Brain microvascular endothelial cell (primary cell): ENCODE measurements around the gene SLC39A13.

Experiments
- DNase-seq: peaks from one replicate; pipeline ENCODE4 v3.0.0-alpha.2; 2020
- H3K27ac ChIP-seq: fragments of 250-450 bp; sonication (Bioruptor Pico); 2 replicates; pipeline ENCODE4 v1.5.1; 2020; ENCODE audit warnings: mild to moderate bottlenecking, moderate library complexity
- H3K27me3 ChIP-seq: fragments of 250-450 bp; sonication (Bioruptor Pico); replicated peaks from 2 replicates; pipeline ENCODE4 v1.5.1; 2020; ENCODE audit warnings: mild to moderate bottlenecking
- H3K36me3 ChIP-seq: fragments of 250-450 bp; sonication (Bioruptor Pico); replicated peaks from 2 replicates; pipeline ENCODE4 v1.5.1; 2020; ENCODE audit warnings: mild to moderate bottlenecking
- H3K4me3 ChIP-seq: 2 replicates; pipeline ENCODE4 v1.5.1; 2011; ENCODE audit warnings: low read depth, mild to moderate bottlenecking, control low read depth, low read length, moderate library complexity
- CTCF ChIP-seq: IDR thresholded peaks from 2 replicates; pipeline ENCODE4 v1.5.1; 2011; ENCODE audit warnings: low read depth, mild to moderate bottlenecking, moderate library complexity, low read length, control low read depth, inconsistent platforms; ENCODE audit errors: missing control alignments
- in situ Hi-C: cut with HindIII; loops from 2 replicates; pipeline ENCODE4 v1.10.0; 2017; ENCODE audit warnings: low sequenced_read_pairs, low pct_ligation_motif_present

SLC39A13 gene

GRCh38 chr11:47435687-47436086 is 27.3 kb downstream of the SLC39A13 start:
- no peaks in the 10 kb centered on the region for H3K27me3 ChIP-seq
- DNase-seq, result no peak
- TF ChIP-seq CTCF, result no peak
- no peak overlapping the region for H3K27ac ChIP-seq
- in situ Hi-C loops, result no loop called here
- no peaks in the 10 kb centered on the region for H3K36me3 ChIP-seq
- H3K4me3 ChIP-seq, result no peak overlapping the region

DNA sequence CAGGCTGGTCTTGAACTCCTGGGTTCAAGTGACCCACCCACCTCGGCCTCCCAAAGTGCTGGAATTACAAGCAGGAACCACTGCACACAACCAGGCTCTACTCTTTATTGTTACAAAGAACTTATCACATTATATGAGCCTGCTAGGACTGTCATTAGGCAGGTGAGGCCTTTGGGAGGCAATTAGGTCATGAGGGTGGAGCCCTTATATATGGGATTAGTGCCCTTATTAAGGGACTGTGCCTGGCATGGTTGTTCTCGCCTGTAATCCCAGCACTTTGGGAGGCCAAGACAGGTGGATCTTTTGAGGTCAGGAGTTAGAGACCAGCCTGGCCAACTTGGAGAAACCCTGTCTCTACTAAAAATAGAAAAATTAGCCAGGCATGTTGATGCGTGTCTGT is 28.3 kb downstream of the SLC39A13 start:
- H3K27ac ChIP-seq, result no peak overlapping the region
- H3K36me3 ChIP-seq, result no peaks in the 10 kb centered on the region
- in situ Hi-C loops, result no loop called here

DNA sequence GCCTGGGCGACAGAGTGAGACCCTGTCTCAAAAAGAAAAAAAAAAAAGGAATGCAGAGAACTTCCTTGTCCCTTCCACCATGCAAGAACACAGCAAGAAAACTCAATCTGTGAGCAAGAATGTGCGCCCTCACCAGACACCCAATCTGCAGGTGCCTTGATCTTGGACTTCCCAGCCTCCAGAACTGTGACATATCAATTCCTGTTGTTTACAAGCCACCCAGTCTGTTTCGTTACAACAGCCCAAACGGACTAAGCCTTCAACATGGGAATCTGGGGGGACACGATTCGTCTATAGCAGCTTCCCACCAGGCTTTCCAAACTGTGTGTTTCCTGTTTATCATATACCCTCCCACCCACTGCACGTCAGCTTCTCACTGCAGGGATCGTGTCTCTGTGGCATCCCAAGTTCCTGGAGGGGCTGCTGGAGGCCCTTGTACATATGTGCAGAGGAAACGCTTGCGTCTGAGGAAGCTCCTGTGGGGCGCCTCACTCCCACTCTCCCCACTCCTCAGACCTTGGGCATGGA is 28.9 kb downstream of the SLC39A13 start:
- in situ Hi-C loops, result no loop called here
- DNase-seq, result no peak

More for the DNA sequence above, 28.3 kb downstream of the SLC39A13 start:
- DNase-seq, result no peak
- TF ChIP-seq CTCF, result no peak
- no peaks in the 10 kb centered on the region for H3K27me3 ChIP-seq
- no peak overlapping the region for H3K4me3 ChIP-seq

GRCh38 chr11:47437746-47438418 is 29.5 kb downstream of the SLC39A13 start:
- no peak overlapping the region for H3K4me3 ChIP-seq
- no peaks in the 10 kb centered on the region for H3K36me3 ChIP-seq
- in situ Hi-C loops, result no loop called here

More for the DNA sequence above, 28.9 kb downstream of the SLC39A13 start:
- no peak overlapping the region for H3K27ac ChIP-seq
- no peaks in the 10 kb centered on the region for H3K36me3 ChIP-seq
- H3K4me3 ChIP-seq, result no peak overlapping the region
- no peak for TF ChIP-seq CTCF
- no peaks in the 10 kb centered on the region for H3K27me3 ChIP-seq

DNA sequence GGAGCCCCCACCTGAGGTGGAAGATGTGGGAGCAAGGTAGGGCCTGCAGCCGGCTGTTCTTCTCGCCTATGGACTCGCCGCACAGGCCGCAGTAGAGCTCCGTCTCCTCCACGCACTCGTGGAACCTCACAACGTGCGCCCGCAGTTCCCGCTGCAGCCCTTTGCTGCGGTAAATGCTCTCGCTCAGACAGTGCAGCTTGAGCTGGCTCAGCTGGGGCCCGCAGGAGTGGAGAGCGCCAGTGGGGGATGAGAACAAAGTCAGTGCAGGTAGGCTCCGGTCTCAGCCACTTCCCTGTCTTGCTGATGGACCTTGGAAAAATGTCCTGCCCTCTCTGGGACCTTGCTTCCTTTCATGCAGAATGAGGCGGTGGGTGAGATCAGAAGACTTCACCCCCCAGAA is 30.3 kb downstream of the SLC39A13 start:
- no peak for TF ChIP-seq CTCF
- in situ Hi-C loops, result no loop called here
- Histone ChIP-seq H3K36me3 (no peaks in the 10 kb centered on the region), H3K4me3 (no peak overlapping the region), H3K27ac (no peak overlapping the region), H3K27me3 (no peaks in the 10 kb centered on the region)
- no peak for DNase-seq

More at GRCh38 chr11:47437746-47438418, 29.5 kb downstream of the SLC39A13 start:
- H3K27ac ChIP-seq, result no peak overlapping the region
- TF ChIP-seq CTCF, result no peak
- no peaks in the 10 kb centered on the region for H3K27me3 ChIP-seq
- no peak for DNase-seq
